IMR-90 (cell line): Measurements from ENCODE around the gene NNMT. TPM values are rescaled to one million over a fixed set of nuclear protein-coding genes. Genes with fewer than 3 reads are reported as not detected.

Experiments
- ATAC-seq: fragments of 200-7000 bp; cut with Tn5 transposase; 2 replicates; pipeline ENCODE4 v1.9.1; 2020; ENCODE audit warnings: low read depth, mild to moderate bottlenecking, moderate library complexity
- BruUV-seq: library from RNA; stranded (reverse); fragments of 400-500 nt; replicated peaks from 2 replicates; lab custom pipeline; 2021; lab: Mats Ljungman, UMichigan
- CTCF ChIA-PET: fragments of 300-600 bp; formaldehyde crosslinking; extraction: SDS; loops from one replicate; lab custom pipeline; 2021; ENCODE audit warnings: antibody characterized with exemption; lab: Yijun Ruan, JAX
- POLR2A ChIA-PET: fragments of 300-600 bp; sonication (Branson Sonifier 250); formaldehyde crosslinking; loops from one replicate; lab custom pipeline; 2022; ENCODE audit warnings: antibody characterized with exemption; ENCODE audit not compliant: unreplicated experiment; lab: Charles Lee
- DNase-seq: peaks from one replicate; pipeline ENCODE4 v3.0.0; 2013
- H2AFZ ChIP-seq: replicated peaks from 2 replicates; pipeline ENCODE3; 2013; ENCODE audit warnings: low read length, mild to moderate bottlenecking; ENCODE audit not compliant: poor library complexity
- H2AK5ac ChIP-seq: 2 replicates; pipeline ENCODE4 v1.6.1; 2013; ENCODE audit warnings: low read depth, low read length, inconsistent platforms
- H2AK9ac ChIP-seq: replicated peaks from 2 replicates; pipeline ENCODE3; 2013; ENCODE audit warnings: mild to moderate bottlenecking, low read depth, low read length, moderate library complexity; ENCODE audit not compliant: poor library complexity
- H2BK120ac ChIP-seq: 2 replicates; pipeline ENCODE4 v1.6.1; 2013; ENCODE audit warnings: low read depth, low read length, inconsistent platforms
- H2BK15ac ChIP-seq: 3 replicates; pipeline ENCODE4 v1.6.1; 2013; ENCODE audit warnings: low read depth, low read length, inconsistent platforms
- H2BK20ac ChIP-seq: 2 replicates; pipeline ENCODE4 v1.6.1; 2013; ENCODE audit warnings: low read depth, mild to moderate bottlenecking, inconsistent platforms, low read length, moderate library complexity
- H2BK5ac ChIP-seq: 2 replicates; pipeline ENCODE4 v1.6.1; 2013; ENCODE audit warnings: mild to moderate bottlenecking, low read depth, low read length, inconsistent platforms; ENCODE audit not compliant: poor library complexity, severe bottlenecking
- H3K14ac ChIP-seq: replicated peaks from 2 replicates; pipeline ENCODE4 v1.6.1; 2013; ENCODE audit warnings: low read depth, low read length, inconsistent platforms
- H3K18ac ChIP-seq: 2 replicates; pipeline ENCODE4 v1.6.1; 2013; ENCODE audit warnings: low read depth, low read length, control low read depth
- H3K23ac ChIP-seq: 2 replicates; pipeline ENCODE4 v1.6.1; 2013; ENCODE audit warnings: low read depth, low read length, inconsistent platforms
- H3K27ac ChIP-seq: 2 replicates; pipeline ENCODE4 v1.5.1; 2013; ENCODE audit warnings: mild to moderate bottlenecking, control low read depth, low read length; ENCODE audit not compliant: insufficient read depth
- H3K27me3 ChIP-seq: 2 replicates; pipeline ENCODE4 v1.6.1; 2013; ENCODE audit warnings: low read length; ENCODE audit not compliant: control insufficient read depth, insufficient read depth
- H3K36me3 ChIP-seq: 2 replicates; pipeline ENCODE4 v1.6.1; 2013; ENCODE audit warnings: low read length, mixed read lengths; ENCODE audit not compliant: control insufficient read depth, insufficient read depth
- H3K4ac ChIP-seq: 2 replicates; pipeline ENCODE4 v1.6.1; 2013; ENCODE audit warnings: low read depth, low read length, inconsistent platforms
- H3K4me1 ChIP-seq: 2 replicates; pipeline ENCODE4 v1.6.1; 2013; ENCODE audit warnings: low read length, mixed read lengths; ENCODE audit not compliant: control insufficient read depth, insufficient read depth
- H3K4me2 ChIP-seq: 2 replicates; pipeline ENCODE4 v1.6.1; 2013; ENCODE audit warnings: low read depth, mild to moderate bottlenecking, control low read depth, low read length, moderate library complexity
- H3K4me3 ChIP-seq: 2 replicates; pipeline ENCODE4 v1.5.1; 2013; ENCODE audit warnings: low read depth, mild to moderate bottlenecking, control low read depth, low read length, moderate library complexity; ENCODE audit not compliant: insufficient read depth
- H3K56ac ChIP-seq: 2 replicates; pipeline ENCODE4 v1.6.1; 2013; ENCODE audit warnings: low read length, inconsistent platforms; ENCODE audit not compliant: insufficient read depth; ENCODE audit errors: extremely low read depth
- H3K79me1 ChIP-seq, 2 experiments: 2 replicates each; pipeline ENCODE4 v1.6.1; 2013; ENCODE audit warnings: low read length in 2 of 2, inconsistent platforms in 1 of 2, low read depth in 1 of 2
- H3K9ac ChIP-seq: 2 replicates; pipeline ENCODE4 v1.6.1; 2013; ENCODE audit warnings: low read depth, low read length, control low read depth
- H3K9me1 ChIP-seq: 2 replicates; pipeline ENCODE4 v1.6.1; 2013; ENCODE audit warnings: low read length, inconsistent platforms; ENCODE audit not compliant: insufficient read depth
- H3K9me3 ChIP-seq: 2 replicates; pipeline ENCODE4 v1.6.1; 2013; ENCODE audit warnings: low read length; ENCODE audit not compliant: control insufficient read depth, insufficient read depth
- H4K20me1 ChIP-seq: 2 replicates; pipeline ENCODE4 v1.6.1; 2013; ENCODE audit warnings: low read length, inconsistent platforms; ENCODE audit not compliant: insufficient read depth
- H4K5ac ChIP-seq: 2 replicates; pipeline ENCODE4 v1.6.1; 2013; ENCODE audit warnings: mild to moderate bottlenecking, low read depth, low read length, control low read depth
- H4K8ac ChIP-seq, 2 experiments: 2 replicates each; pipeline ENCODE4 v1.6.1; 2013; ENCODE audit warnings: low read depth in 2 of 2, low read length in 2 of 2, control low read depth in 1 of 2, inconsistent platforms in 1 of 2
- H4K91ac ChIP-seq: 2 replicates; pipeline ENCODE4 v1.6.1; 2013; ENCODE audit warnings: low read depth, low read length, inconsistent platforms; ENCODE audit not compliant: insufficient read depth
- BHLHE40 ChIP-seq: fragments of 150-350 bp; IDR thresholded peaks from 2 replicates; pipeline ENCODE4 v1.6.1; 2016; ENCODE audit warnings: mild to moderate bottlenecking, low read depth, low read length
- CEBPB ChIP-seq: IDR thresholded peaks from 2 replicates; pipeline ENCODE4 v1.6.1; 2012; ENCODE audit warnings: low read depth, low read length, improper control_type of control experiment
- FOS ChIP-seq: fragments of 150-350 bp; IDR thresholded peaks from 2 replicates; pipeline ENCODE4 v1.6.1; 2016; ENCODE audit warnings: low read depth, low read length
- MAFK ChIP-seq: IDR thresholded peaks from 2 replicates; pipeline ENCODE4 v1.6.1; 2012; ENCODE audit warnings: low read depth, low read length, improper control_type of control experiment
- MAZ ChIP-seq: IDR thresholded peaks from 2 replicates; pipeline ENCODE4 v1.6.1; 2012; ENCODE audit warnings: low read depth, mild to moderate bottlenecking, low read length, improper control_type of control experiment, moderate library complexity, borderline replicate concordance
- RFX5 ChIP-seq: IDR thresholded peaks from 2 replicates; pipeline ENCODE4 v1.8.0; 2012; ENCODE audit warnings: low read depth, mild to moderate bottlenecking, low read length, moderate library complexity
- SMC3 ChIP-seq: fragments of 150-350 bp; IDR thresholded peaks from 2 replicates; pipeline ENCODE4 v1.6.1; 2016; ENCODE audit warnings: low read depth, mild to moderate bottlenecking, antibody characterized with exemption, low read length, moderate library complexity
- WGBS, 2 experiments: methylation state at CpG; one replicate each; pipeline versions ENCODE4 v1.1.5 to v1.1.7; 2013; ENCODE audit warnings: missing lambda C conversion rate in 2 of 2; ENCODE audit not compliant: insufficient read length in 1 of 2; ENCODE audit errors: extremely low coverage in 2 of 2; 5-methylcytosine and 5-hydroxymethylcytosine counted together
- dilution Hi-C: fragments of 300-500 bp; cut with HindIII; formaldehyde crosslinking; loops from one replicate; pipeline ENCODE4 v1.14.3; 2018; ENCODE audit warnings: low sequenced_read_pairs; ENCODE audit not compliant: unreplicated experiment
- in situ Hi-C: fragments of 300-500 bp; cut with MboI; formaldehyde crosslinking; loops from 3 replicates; pipeline ENCODE4 v1.14.3; 2019; ENCODE audit warnings: low sequenced_read_pairs, inconsistent platforms, mixed read lengths
- intact Hi-C: fragments of 100-400 bp; cut with micrococcal nuclease; formaldehyde crosslinking; loops from 2 replicates; pipeline ENCODE4 v1.10.0; 2022
- polyA plus RNA-seq, 3 experiments: library from polyadenylated mRNA; depleted of rRNA; stranded (reverse); fragments of >200 nt; gene quantifications; 2 replicates each; pipeline ENCODE4 v1.2.3, GENCODE V29; 2012; ENCODE audit warnings: low replicate concordance in 1 of 3
- total RNA-seq: library from RNA; depleted of rRNA; stranded (reverse); fragments of >200 nt; gene quantifications from 2 replicates; pipeline ENCODE4 v1.2.3, GENCODE V29; 2012
- TF ChIP-seq, protein P1 (sequence below): fragments of 150-350 bp; IDR thresholded peaks from 2 replicates; pipeline ENCODE4 v1.6.1; 2016; ENCODE audit warnings: low read depth, mild to moderate bottlenecking, low read length, moderate library complexity, borderline replicate concordance

Gene NNMT
- total and polyA plus RNA-seq, 2 of the 4 experiments (the other 2 are of a cell fraction) = 79.7 to 108 TPM

DNA sequence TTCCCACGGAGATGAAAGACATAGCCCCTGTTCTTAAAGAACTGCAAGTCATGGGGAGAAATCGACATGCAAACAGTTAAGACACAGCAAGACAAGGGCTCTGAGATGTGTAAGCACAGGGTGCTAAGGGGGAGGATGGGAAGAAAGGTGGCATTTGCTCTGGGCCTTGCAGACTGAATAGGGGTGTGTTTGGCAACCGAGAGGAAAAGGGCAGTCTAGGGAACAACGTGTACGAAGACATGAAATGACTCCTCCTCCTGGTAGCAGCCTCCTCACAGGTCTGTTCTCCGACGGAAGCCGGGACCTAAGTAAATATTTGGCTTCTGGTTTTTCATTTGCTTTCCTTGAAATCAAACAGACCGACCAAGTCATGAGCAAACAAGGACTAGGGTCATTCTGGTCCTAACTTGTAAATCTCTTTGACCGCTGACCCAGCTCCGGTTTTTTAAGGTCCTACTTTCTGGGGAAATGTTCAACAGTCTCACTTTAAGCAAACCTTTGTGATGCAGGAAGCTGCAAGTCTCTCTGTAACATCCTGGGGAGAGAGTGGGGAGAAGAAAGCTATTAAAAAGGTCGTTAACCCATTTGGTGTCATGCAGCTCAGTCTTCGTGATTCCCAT, 19.7 kb downstream of the NNMT start:
- H3K79me1 ChIP-seq = peaks cover 0 to 14% of the 10 kb centered on the region in 2 experiments; a peak in 2 of 4 replicates
- no peak overlapping the region for H3K56ac ChIP-seq
- peaks cover 2% of the 10 kb centered on the region; the same call in 1 of the 2 replicates for H3K4me1 ChIP-seq
- no peak overlapping the region for H3K4ac ChIP-seq
- H3K36me3 ChIP-seq = peaks cover 21% of the 10 kb centered on the region
- no peak overlapping the region for H2BK120ac ChIP-seq
- H3K4me2 ChIP-seq = no peak overlapping the region
- WGBS, 2 experiments = 78% methylated on average over 4 of the region's 13 CpGs; no CpG with 5 or more reads in 1 of the 2 experiments
- DNase-seq (no peak), ATAC-seq (no peak)
- H4K8ac ChIP-seq = no peak overlapping the region
- no peaks in the 10 kb centered on the region for H3K9me1 ChIP-seq
- H2BK15ac ChIP-seq = no peak overlapping the region
- no peak for TF ChIP-seq MAFK
- TF ChIP-seq MAZ = no peak
- TF ChIP-seq, protein P1, sequence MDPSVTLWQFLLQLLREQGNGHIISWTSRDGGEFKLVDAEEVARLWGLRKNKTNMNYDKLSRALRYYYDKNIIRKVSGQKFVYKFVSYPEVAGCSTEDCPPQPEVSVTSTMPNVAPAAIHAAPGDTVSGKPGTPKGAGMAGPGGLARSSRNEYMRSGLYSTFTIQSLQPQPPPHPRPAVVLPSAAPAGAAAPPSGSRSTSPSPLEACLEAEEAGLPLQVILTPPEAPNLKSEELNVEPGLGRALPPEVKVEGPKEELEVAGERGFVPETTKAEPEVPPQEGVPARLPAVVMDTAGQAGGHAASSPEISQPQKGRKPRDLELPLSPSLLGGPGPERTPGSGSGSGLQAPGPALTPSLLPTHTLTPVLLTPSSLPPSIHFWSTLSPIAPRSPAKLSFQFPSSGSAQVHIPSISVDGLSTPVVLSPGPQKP = no peak
- no peak for TF ChIP-seq RFX5
- no peak for TF ChIP-seq SMC3
- TF ChIP-seq FOS = no peak
- no peak for TF ChIP-seq BHLHE40
- TF ChIP-seq CEBPB = no peak
- H3K9me3 ChIP-seq = no peaks in the 10 kb centered on the region
- H3K27me3 ChIP-seq = no peaks in the 10 kb centered on the region
- no peaks in the 10 kb centered on the region for H4K20me1 ChIP-seq
- H2AK9ac ChIP-seq = no peak overlapping the region
- dilution Hi-C loops (no loop called here), intact Hi-C loops (loop anchor here (2.0 kb wide), 1 partner anchor 35 kb away; no protein-coding TSS in a partner anchor), in situ Hi-C loops (no loop called here)
- H2BK5ac ChIP-seq = no peak overlapping the region
- H3K27ac ChIP-seq = no peak overlapping the region
- H3K4me3 ChIP-seq = no peak overlapping the region
- no peak overlapping the region for H4K91ac ChIP-seq
- H2AK5ac ChIP-seq = no peak overlapping the region
- H2AFZ ChIP-seq = no peak overlapping the region
- H3K14ac ChIP-seq = no peak overlapping the region
- no TSS peak for BruUV-seq
- H4K5ac ChIP-seq = no peak overlapping the region
- H3K9ac ChIP-seq = no peak overlapping the region
- ChIA-PET CTCF (interaction anchor here (0.6 kb wide), 1 partner anchor 20 kb away, joined by 4 read pairs; no protein-coding TSS in a partner anchor), POLR2A (interaction anchor here (1.2 kb wide), 1 partner anchor 20 kb away, joined by 5 read pairs; the partner anchor contains the start of gene NNMT)
- no peak overlapping the region for H3K18ac ChIP-seq
- no peak overlapping the region for H3K23ac ChIP-seq
- H2BK20ac ChIP-seq = no peak overlapping the region
